GM06990 (cell line): Measurements from ENCODE around the gene MRC1.
A peak's percentile ranks its signal among the peaks of the same experiment; 100 is the strongest.

ENCODE experiments used
- DNase-seq: peaks from one replicate; pipeline ENCODE4 v3.0.0-alpha.2; 2011; ENCODE audit not compliant: insufficient read length; ENCODE audit errors: extremely low read depth
- H3K27me3 ChIP-seq: replicated peaks from 2 replicates; pipeline ENCODE4 v1.6.0; 2011; ENCODE audit warnings: low read length; ENCODE audit not compliant: control insufficient read depth, insufficient read depth
- H3K36me3 ChIP-seq: 2 replicates; pipeline ENCODE4 v1.5.1; 2011; ENCODE audit warnings: low read length; ENCODE audit not compliant: control insufficient read depth, insufficient read depth
- H3K4me3 ChIP-seq: replicated peaks from 2 replicates; pipeline ENCODE4 v1.5.1; 2011; ENCODE audit warnings: low read depth, mild to moderate bottlenecking, control low read depth, low read length
- TF ChIP-seq, protein P1 (sequence below): IDR thresholded peaks from 2 replicates; pipeline ENCODE4 v1.5.1; 2011; ENCODE audit warnings: low read length, control low read depth, mild to moderate bottlenecking, inconsistent platforms; ENCODE audit not compliant: insufficient read depth, poor library complexity, severe bottlenecking

Gene MRC1

DNA sequence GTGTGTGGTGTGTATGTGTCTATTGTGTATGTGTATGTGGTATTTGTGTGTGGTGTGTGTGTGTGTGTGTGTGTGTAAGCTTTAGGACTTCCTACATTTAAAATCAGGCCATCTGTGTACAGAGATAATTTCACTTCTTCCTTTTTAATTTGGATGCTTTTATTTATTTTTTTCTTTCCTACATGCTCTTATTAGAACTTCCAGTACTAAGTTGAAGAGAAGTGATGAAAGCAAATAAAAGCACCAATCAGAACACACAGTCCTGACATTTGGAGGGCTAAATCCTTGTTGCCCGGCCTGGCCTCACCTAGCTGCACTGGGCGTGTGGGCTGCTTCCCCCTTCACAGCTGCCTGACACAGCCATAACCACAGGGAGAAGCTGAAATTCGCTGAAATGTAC is 3.8 kb upstream of the MRC1 start:
- Histone ChIP-seq H3K4me3 (no peak overlapping the region), H3K27me3 (no peaks in the 10 kb centered on the region; the same call in 1 of the 2 replicates), H3K36me3 (no peaks in the 10 kb centered on the region)
- no peak for DNase-seq
- TF ChIP-seq, protein P1, sequence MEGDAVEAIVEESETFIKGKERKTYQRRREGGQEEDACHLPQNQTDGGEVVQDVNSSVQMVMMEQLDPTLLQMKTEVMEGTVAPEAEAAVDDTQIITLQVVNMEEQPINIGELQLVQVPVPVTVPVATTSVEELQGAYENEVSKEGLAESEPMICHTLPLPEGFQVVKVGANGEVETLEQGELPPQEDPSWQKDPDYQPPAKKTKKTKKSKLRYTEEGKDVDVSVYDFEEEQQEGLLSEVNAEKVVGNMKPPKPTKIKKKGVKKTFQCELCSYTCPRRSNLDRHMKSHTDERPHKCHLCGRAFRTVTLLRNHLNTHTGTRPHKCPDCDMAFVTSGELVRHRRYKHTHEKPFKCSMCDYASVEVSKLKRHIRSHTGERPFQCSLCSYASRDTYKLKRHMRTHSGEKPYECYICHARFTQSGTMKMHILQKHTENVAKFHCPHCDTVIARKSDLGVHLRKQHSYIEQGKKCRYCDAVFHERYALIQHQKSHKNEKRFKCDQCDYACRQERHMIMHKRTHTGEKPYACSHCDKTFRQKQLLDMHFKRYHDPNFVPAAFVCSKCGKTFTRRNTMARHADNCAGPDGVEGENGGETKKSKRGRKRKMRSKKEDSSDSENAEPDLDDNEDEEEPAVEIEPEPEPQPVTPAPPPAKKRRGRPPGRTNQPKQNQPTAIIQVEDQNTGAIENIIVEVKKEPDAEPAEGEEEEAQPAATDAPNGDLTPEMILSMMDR: no peak

DNA sequence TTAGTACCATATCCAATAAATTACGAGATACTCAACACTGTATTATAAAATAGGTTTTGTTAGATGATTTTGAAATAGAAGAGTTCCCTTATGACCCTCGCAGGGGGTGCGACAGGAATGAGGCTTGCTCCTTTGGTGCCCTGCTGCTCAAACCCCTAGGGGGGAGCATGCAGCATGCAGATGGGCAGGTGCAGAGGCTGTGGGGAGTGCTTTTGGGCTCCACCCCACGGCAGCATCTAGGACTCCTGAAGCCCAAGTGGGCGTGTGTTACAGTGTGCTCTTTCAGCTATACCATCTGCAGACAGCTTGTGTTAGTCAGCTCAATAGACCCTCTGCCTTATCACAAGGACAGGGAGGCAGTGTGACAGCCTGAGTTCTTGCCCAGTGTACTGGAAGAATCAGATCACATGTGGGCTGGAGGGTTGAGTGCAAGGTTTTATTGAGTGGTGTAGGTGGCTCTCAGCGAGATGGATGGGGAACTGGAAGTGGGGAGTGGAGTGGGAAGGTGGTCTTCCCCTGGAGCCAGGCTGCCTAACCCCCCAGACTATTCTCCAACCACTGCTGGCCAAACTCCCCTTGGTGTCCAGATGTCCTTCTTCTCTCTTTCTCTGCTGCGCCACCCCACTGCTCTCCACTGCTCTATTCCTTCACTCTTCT is 3.1 kb upstream of the MRC1 start:
- TF ChIP-seq, protein P1: peak; percentile 30
- Histone ChIP-seq H3K27me3 (no peaks in the 10 kb centered on the region; the same call in 1 of the 2 replicates), H3K36me3 (no peaks in the 10 kb centered on the region), H3K4me3 (no peak overlapping the region)
- DNase-seq: no peak

DNA sequence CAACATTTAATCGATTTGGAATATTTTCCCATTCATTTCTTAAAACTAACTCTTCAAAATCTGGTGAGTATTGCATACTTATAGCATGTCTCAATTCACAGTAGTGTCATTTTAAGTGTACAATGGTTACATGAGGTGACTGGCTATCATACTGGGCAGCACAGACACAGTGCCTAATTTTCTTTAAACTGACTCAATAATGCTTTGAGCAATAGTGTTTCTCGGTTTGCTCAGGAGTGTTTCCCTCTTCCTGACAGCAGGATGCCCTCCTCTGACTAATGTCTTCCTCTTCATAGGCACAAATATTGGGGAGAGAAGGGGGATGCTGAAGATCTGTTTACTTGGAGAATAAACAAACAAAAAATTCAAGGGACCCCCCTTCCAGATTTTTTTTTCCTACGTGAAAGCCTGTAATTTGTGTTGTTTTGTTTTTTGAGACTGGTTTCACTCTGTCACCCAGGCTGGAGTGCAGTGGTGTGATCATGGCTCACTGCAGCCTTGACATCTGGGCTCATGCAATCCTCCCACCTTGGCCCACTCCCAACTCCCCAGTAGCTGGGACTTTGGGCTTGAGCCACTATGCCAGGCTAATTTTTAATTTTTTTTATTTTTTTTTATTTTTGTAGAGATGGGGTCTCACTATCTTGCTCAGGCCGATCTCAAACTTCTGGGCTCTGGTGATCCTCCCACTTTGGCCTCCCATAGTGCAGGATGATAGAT is 2.2 kb downstream of the MRC1 start:
- H3K27me3 ChIP-seq: peaks cover 2% of the 10 kb centered on the region
- H3K36me3 ChIP-seq: no peaks in the 10 kb centered on the region
- TF ChIP-seq, protein P1: no peak
- no peak overlapping the region for H3K4me3 ChIP-seq
- no peak for DNase-seq

DNA sequence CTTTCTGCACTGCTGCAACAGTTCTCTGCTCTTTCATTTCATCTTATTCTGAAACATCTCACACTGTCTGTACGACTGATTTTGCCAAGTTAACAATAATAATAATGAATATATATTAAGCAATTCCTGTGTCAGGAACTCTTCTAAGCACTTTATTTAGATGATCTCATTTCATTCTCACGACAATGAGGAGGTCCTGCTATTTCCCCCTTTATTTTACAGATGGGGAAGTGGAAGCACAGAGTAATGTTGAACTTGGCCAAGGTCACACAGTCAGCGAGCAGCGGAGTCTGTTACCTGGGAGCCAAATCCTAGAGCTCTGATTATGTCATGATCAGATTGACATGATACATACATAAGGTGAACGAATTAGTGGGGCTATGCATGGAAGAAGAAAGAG is 5.8 kb downstream of the MRC1 start:
- DNase-seq: no peak
- Histone ChIP-seq H3K27me3 (peaks cover 2% of the 10 kb centered on the region), H3K36me3 (no peaks in the 10 kb centered on the region), H3K4me3 (no peak overlapping the region)
- TF ChIP-seq, protein P1: no peak

DNA sequence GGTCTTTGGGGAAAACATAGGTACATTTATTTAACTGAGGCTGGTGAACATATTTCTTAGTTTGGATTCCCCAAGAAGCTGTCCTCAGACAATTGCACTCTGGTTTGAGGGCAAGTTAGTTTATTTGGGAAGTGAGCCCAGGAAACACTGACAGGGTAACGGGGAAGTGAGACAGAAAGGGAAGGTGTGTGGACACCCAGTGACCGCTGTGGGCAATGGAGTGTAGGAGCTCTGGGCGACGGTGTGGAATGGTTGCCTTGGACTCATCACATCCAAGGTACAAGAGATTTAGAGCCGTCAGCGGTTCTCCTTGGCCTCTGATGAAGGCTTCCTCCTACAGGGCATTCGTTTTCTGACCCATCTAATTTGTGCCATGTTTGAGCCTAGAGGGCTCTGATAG is 7.1 kb downstream of the MRC1 start:
- no peak overlapping the region for H3K4me3 ChIP-seq
- TF ChIP-seq, protein P1: no peak

DNA sequence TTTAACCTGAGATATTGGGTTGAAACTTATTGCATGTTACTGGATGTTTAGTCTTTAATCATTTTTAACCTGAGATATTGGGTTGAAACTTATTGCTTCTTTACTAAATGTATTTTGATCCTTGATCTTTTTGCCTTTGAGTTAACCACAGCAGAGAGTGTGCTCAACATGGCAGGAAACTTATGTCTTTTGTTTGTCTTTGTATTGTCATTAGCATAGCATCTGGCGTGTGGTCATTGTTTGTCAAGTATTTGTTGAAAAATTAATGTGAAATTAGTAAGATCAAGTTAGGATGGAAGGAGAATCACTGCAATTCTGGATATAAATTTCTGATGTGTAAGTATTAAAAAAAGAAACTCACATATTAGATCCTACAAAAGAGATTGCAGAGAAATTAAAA is 8.2 kb downstream of the MRC1 start:
- no peaks in the 10 kb centered on the region for H3K36me3 ChIP-seq
- TF ChIP-seq, protein P1: no peak
- H3K27me3 ChIP-seq: peaks cover 2% of the 10 kb centered on the region
- no peak overlapping the region for H3K4me3 ChIP-seq
- DNase-seq: no peak

More for the DNA sequence above, 7.1 kb downstream of the MRC1 start:
- no peak for DNase-seq
- H3K36me3 ChIP-seq: no peaks in the 10 kb centered on the region
- H3K27me3 ChIP-seq: peaks cover 2% of the 10 kb centered on the region
